K562 (cell line): Measurements from ENCODE around the gene LASP1. TPM values are rescaled to one million over a fixed set of nuclear protein-coding genes. Genes with fewer than 3 reads are reported as not detected.

ENCODE experiments used
- ADNP ChIP-seq: fragments of 200-800 bp; sonication (Bioruptor generic); IDR thresholded peaks from 2 replicates; pipeline ENCODE4 v1.6.1; 2016; ENCODE audit warnings: missing genetic modification characterization, missing compliant biosample characterization
- DMBX1 ChIP-seq: fragments of 250-450 bp; sonication (Bioruptor Pico); IDR thresholded peaks from 2 replicates; pipeline ENCODE4 v1.8.0; 2022; ENCODE audit warnings: inconsistent platforms, mild to moderate bottlenecking, moderate library complexity, borderline replicate concordance
- HMG20A ChIP-seq: fragments of 450-650 bp; formaldehyde crosslinking; conservative IDR thresholded peaks from 2 replicates; pipeline ENCODE4 v1.4.0; 2020; ENCODE audit warnings: mild to moderate bottlenecking, mixed read lengths
- MTA1 ChIP-seq: fragments of 450-650 bp; IDR thresholded peaks from 2 replicates; pipeline ENCODE4 v1.6.1; 2017; ENCODE audit warnings: borderline replicate concordance
- MTF1 ChIP-seq: fragments of 250-450 bp; sonication (Bioruptor Pico); IDR thresholded peaks from 2 replicates; pipeline ENCODE4 v1.9.0; 2021; ENCODE audit warnings: moderate library complexity, mild to moderate bottlenecking, inconsistent platforms, borderline replicate concordance
- POLR3A ChIP-seq: IDR thresholded peaks from 2 replicates; pipeline ENCODE4 v1.6.1; 2011; ENCODE audit warnings: borderline replicate concordance, mild to moderate bottlenecking, moderate library complexity; ENCODE audit not compliant: insufficient read length, insufficient read depth; ENCODE audit errors: extremely low read depth
- SAP30 ChIP-seq: fragments of 200-600 bp; sonication (generic); IDR thresholded peaks from 2 replicates; pipeline ENCODE4 v1.6.1; 2012; ENCODE audit warnings: borderline replicate concordance, low read depth, mild to moderate bottlenecking, moderate library complexity, low read length, control low read depth, inconsistent platforms; ENCODE audit not compliant: insufficient read depth, poor library complexity, severe bottlenecking
- TBP ChIP-seq: optimal IDR thresholded peaks from 2 replicates; pipeline ENCODE3; 2011; ENCODE audit warnings: low read depth, low read length, improper control_type of control experiment
- YY1 ChIP-seq, 3 experiments: IDR thresholded peaks; 2 replicates each; pipeline ENCODE4 v1.6.1; 2011; ENCODE audit warnings: low read length in 2 of 3, mild to moderate bottlenecking in 2 of 3, moderate library complexity in 2 of 3, borderline replicate concordance in 1 of 3, control low read depth in 1 of 3, low read depth in 1 of 3; ENCODE audit not compliant: insufficient read depth in 3 of 3, insufficient replicate concordance in 2 of 3, control insufficient read depth in 1 of 3, insufficient read length in 1 of 3; ENCODE audit errors: extremely low read depth in 1 of 3
- ZNF174 ChIP-seq: fragments of 250-450 bp; sonication (Bioruptor Pico); IDR thresholded peaks from 2 replicates; pipeline ENCODE4 v1.4.0; 2020; ENCODE audit warnings: mild to moderate bottlenecking
- ZNF408 ChIP-seq: fragments of 250-450 bp; sonication (Bioruptor Pico); IDR thresholded peaks from 2 replicates; pipeline ENCODE4 v1.4.0; 2020; ENCODE audit warnings: low read depth, mild to moderate bottlenecking, moderate library complexity
- ZNF592 ChIP-seq: fragments of 450-650 bp; IDR thresholded peaks from 2 replicates; pipeline ENCODE4 v1.6.1; 2017; ENCODE audit warnings: antibody characterized with exemption, mild to moderate bottlenecking
- polyA plus RNA-seq, 8 experiments: library from polyadenylated mRNA; depleted of rRNA in 4 of 8; stranded (reverse) in 5 of 8; unstranded in 3 of 8; fragments of >200 nt; fragmentation: Nextera tagmentation in 2 of 8; fragmentation: Illumina TruSeq in 1 of 8; extraction: Ambion mirVana in 2 of 8; extraction: Trizol in 1 of 8; gene quantifications; 2 replicates each; pipeline versions ENCODE4 v1.2.1 to v1.2.3, GENCODE V29; 2011 to 2014; ENCODE audit warnings: inconsistent platforms in 1 of 8, missing spikeins in 1 of 8
- total RNA-seq, 7 experiments: library from RNA; depleted of rRNA in 6 of 7; stranded (reverse); fragments of >200 nt in 6 of 7; fragmentation: Illumina TruSeq in 2 of 7; extraction: Trizol in 2 of 7; gene quantifications; 2 replicates each; pipeline versions ENCODE4 v1.2.1 to v1.2.3, GENCODE V29; 2011 to 2021; ENCODE audit warnings: low replicate concordance in 1 of 7
- TF ChIP-seq, protein P1 (sequence below), 2 experiments: fragments of 450-650 bp in 1 of 2; IDR thresholded peaks; 2 replicates each; pipeline ENCODE4 v1.6.1; 2011 to 2017; ENCODE audit warnings: low read depth in 2 of 2, antibody characterized with exemption in 1 of 2, borderline replicate concordance in 1 of 2, low read length in 1 of 2, mild to moderate bottlenecking in 1 of 2, mixed read lengths in 1 of 2; ENCODE audit not compliant: control insufficient read depth in 1 of 2
- TF ChIP-seq, protein P2 (sequence below): fragments of 450-650 bp; IDR thresholded peaks from 2 replicates; pipeline ENCODE4 v1.6.1; 2017; ENCODE audit warnings: antibody characterized with exemption
- TF ChIP-seq, protein P3 (sequence below): fragments of 450-650 bp; formaldehyde crosslinking; IDR thresholded peaks from 2 replicates; pipeline ENCODE4 v1.4.0; 2022; ENCODE audit warnings: missing genetic modification characterization

Gene LASP1
- total and polyA plus RNA-seq, 9 of the 15 experiments (the other 6 are each of a cell fraction or from before 2014, with no cell fraction given), result 23.0 to 125 (median 55.3) TPM

GRCh38 chr17:38861399-38861843, 8.4 kb upstream of the LASP1 start (continued):
- TF ChIP-seq SAP30 (no peak), POLR3A (peak; percentile 85), ZNF592 (peak; percentile 63; the same call in 1 of the 2 replicates), ZNF408 (CRISPR knock-in tag) (no peak), MTF1 (no peak), HMG20A (CRISPR knock-in tag) (no peak), DMBX1 (CRISPR knock-in tag) (no peak), TBP (peak; percentile 99), ADNP (tag) (0 out of 2 replicates have a peak, but pooled peaks have one; percentile 29), YY1 (IDR thresholded peaks at IDR 0.05; ENCODE audit: borderline replicate concordance in 1 of 3, control insufficient read depth in 1 of 3, extremely low read depth in 1 of 3, insufficient read depth in 3 of 3, insufficient read length in 1 of 3, insufficient replicate concordance in 2 of 3, low read depth in 1 of 3, low read length in 2 of 3) (no peak), MTA1 (peak; percentile 72; the same call in 1 of the 2 replicates), ZNF174 (CRISPR knock-in tag) (no peak)
- TF ChIP-seq, protein P1, sequence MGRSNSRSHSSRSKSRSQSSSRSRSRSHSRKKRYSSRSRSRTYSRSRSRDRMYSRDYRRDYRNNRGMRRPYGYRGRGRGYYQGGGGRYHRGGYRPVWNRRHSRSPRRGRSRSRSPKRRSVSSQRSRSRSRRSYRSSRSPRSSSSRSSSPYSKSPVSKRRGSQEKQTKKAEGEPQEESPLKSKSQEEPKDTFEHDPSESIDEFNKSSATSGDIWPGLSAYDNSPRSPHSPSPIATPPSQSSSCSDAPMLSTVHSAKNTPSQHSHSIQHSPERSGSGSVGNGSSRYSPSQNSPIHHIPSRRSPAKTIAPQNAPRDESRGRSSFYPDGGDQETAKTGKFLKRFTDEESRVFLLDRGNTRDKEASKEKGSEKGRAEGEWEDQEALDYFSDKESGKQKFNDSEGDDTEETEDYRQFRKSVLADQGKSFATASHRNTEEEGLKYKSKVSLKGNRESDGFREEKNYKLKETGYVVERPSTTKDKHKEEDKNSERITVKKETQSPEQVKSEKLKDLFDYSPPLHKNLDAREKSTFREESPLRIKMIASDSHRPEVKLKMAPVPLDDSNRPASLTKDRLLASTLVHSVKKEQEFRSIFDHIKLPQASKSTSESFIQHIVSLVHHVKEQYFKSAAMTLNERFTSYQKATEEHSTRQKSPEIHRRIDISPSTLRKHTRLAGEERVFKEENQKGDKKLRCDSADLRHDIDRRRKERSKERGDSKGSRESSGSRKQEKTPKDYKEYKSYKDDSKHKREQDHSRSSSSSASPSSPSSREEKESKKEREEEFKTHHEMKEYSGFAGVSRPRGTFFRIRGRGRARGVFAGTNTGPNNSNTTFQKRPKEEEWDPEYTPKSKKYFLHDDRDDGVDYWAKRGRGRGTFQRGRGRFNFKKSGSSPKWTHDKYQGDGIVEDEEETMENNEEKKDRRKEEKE (IDR thresholded peaks at IDR 0.05; ENCODE audit: borderline replicate concordance in 1 of 2, control insufficient read depth in 1 of 2, low read depth in 2 of 2, low read length in 1 of 2), result peak in 1 of 2 experiments; percentile 24; a peak in 1 of 4 replicates
- TF ChIP-seq, protein P2, sequence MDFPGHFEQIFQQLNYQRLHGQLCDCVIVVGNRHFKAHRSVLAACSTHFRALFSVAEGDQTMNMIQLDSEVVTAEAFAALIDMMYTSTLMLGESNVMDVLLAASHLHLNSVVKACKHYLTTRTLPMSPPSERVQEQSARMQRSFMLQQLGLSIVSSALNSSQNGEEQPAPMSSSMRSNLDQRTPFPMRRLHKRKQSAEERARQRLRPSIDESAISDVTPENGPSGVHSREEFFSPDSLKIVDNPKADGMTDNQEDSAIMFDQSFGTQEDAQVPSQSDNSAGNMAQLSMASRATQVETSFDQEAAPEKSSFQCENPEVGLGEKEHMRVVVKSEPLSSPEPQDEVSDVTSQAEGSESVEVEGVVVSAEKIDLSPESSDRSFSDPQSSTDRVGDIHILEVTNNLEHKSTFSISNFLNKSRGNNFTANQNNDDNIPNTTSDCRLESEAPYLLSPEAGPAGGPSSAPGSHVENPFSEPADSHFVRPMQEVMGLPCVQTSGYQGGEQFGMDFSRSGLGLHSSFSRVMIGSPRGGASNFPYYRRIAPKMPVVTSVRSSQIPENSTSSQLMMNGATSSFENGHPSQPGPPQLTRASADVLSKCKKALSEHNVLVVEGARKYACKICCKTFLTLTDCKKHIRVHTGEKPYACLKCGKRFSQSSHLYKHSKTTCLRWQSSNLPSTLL, result 0 out of 2 replicates have a peak, but pooled peaks have one; percentile 24
- TF ChIP-seq, protein P3, sequence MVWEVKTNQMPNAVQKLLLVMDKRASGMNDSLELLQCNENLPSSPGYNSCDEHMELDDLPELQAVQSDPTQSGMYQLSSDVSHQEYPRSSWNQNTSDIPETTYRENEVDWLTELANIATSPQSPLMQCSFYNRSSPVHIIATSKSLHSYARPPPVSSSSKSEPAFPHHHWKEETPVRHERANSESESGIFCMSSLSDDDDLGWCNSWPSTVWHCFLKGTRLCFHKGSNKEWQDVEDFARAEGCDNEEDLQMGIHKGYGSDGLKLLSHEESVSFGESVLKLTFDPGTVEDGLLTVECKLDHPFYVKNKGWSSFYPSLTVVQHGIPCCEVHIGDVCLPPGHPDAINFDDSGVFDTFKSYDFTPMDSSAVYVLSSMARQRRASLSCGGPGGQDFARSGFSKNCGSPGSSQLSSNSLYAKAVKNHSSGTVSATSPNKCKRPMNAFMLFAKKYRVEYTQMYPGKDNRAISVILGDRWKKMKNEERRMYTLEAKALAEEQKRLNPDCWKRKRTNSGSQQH, result no peak
